ENCODE measurements around the gene TUB. TPM values are rescaled to one million over a fixed set of nuclear protein-coding genes. Genes with fewer than 3 reads are reported as not detected.

The TUB gene
- polyA plus RNA-seq, 3 donors = not detected

GRCh38 chr11:8099291-8099899 lies 18.4 kb downstream of the TUB start:
- Histone ChIP-seq H3K27ac (ENCODE audit: low read depth in 1 of 2, low read length in 2 of 2) (no peak overlapping the region), H3K4me2 (replicated peaks; ENCODE audit: extremely low read depth, low read length, poor library complexity, severe bottlenecking) (no peak overlapping the region), H3K4me1 (ENCODE audit: control insufficient read depth in 1 of 2, insufficient read depth in 2 of 2, low read length in 2 of 2) (no peaks in the 10 kb centered on the region), H4K20me1 (ENCODE audit: insufficient read depth, low read length) (no peaks in the 10 kb centered on the region), H2AFZ (ENCODE audit: insufficient read depth, low read depth, low read length, poor library complexity, severe bottlenecking) (no peak overlapping the region), H3K36me3 (replicated peaks in 1 of 2; ENCODE audit: control insufficient read depth in 1 of 2, insufficient read depth in 2 of 2, low read length in 2 of 2) (no peaks in the 10 kb centered on the region), H3K4me3 (replicated peaks in 1 of 3; ENCODE audit: low read depth in 2 of 3, low read length in 3 of 3) (no peak overlapping the region), H3K79me2 (ENCODE audit: insufficient read depth, low read length) (no peaks in the 10 kb centered on the region), H3K9ac (ENCODE audit: insufficient read depth, low read length, poor library complexity, severe bottlenecking) (no peak overlapping the region), H3K9me3 (replicated peaks in 1 of 2; ENCODE audit: control insufficient read depth in 1 of 2, insufficient read depth in 1 of 2, low read length in 2 of 2) (no peaks in the 10 kb centered on the region), H3K27me3 (ENCODE audit: control insufficient read depth in 2 of 2, insufficient read depth in 2 of 2, low read length in 2 of 2) (no peaks in the 10 kb centered on the region)
- Mint-ChIP-seq H3K27ac (no peak overlapping the region), H3K4me1 (no peaks in the 10 kb centered on the region), H3K9me3 (no peaks in the 10 kb centered on the region), H3K36me3 (no peaks in the 10 kb centered on the region), H3K4me3 (no peak overlapping the region), H3K27me3 (ENCODE audit: low read depth in 3 of 3) (peaks cover 0 to 3% (median 0%) of the 10 kb centered on the region in 3 donors)
- intact Hi-C loops (cut with micrococcal nuclease) = loop anchor here in 1 of 2 donors (2.0 kb wide), 1 partner anchor 67 kb away; no protein-coding TSS in a partner anchor
- WGBS (ENCODE audit: insufficient coverage) = 53% methylated on average over 2 of the region's 3 CpGs
- peak; percentile 13 to 38 (median 33) for DNase-seq
- peak; percentile 75 for TF ChIP-seq CTCF (IDR thresholded peaks at IDR 0.05)

GRCh38 chr11:8100158-8100557 lies 19.1 kb downstream of the TUB start:
- Histone ChIP-seq H3K79me2 (ENCODE audit: insufficient read depth, low read length) (no peaks in the 10 kb centered on the region), H2AFZ (ENCODE audit: insufficient read depth, low read depth, low read length, poor library complexity, severe bottlenecking) (no peak overlapping the region), H3K9ac (ENCODE audit: insufficient read depth, low read length, poor library complexity, severe bottlenecking) (no peak overlapping the region), H3K36me3 (replicated peaks in 1 of 2; ENCODE audit: control insufficient read depth in 1 of 2, insufficient read depth in 2 of 2, low read length in 2 of 2) (no peaks in the 10 kb centered on the region), H4K20me1 (ENCODE audit: insufficient read depth, low read length) (no peaks in the 10 kb centered on the region), H3K27me3 (ENCODE audit: control insufficient read depth in 2 of 2, insufficient read depth in 2 of 2, low read length in 2 of 2) (no peaks in the 10 kb centered on the region), H3K27ac (ENCODE audit: low read depth in 1 of 2, low read length in 2 of 2) (no peak overlapping the region), H3K4me3 (replicated peaks in 1 of 3; ENCODE audit: low read depth in 2 of 3, low read length in 3 of 3) (no peak overlapping the region), H3K4me1 (ENCODE audit: control insufficient read depth in 1 of 2, insufficient read depth in 2 of 2, low read length in 2 of 2) (no peaks in the 10 kb centered on the region), H3K9me3 (replicated peaks in 1 of 2; ENCODE audit: control insufficient read depth in 1 of 2, insufficient read depth in 1 of 2, low read length in 2 of 2) (no peaks in the 10 kb centered on the region), H3K4me2 (replicated peaks; ENCODE audit: extremely low read depth, low read length, poor library complexity, severe bottlenecking) (no peak overlapping the region)
- Mint-ChIP-seq H3K27ac (no peak overlapping the region), H3K9me3 (no peaks in the 10 kb centered on the region), H3K4me3 (no peak overlapping the region), H3K36me3 (no peaks in the 10 kb centered on the region), H3K4me1 (no peaks in the 10 kb centered on the region), H3K27me3 (ENCODE audit: low read depth in 3 of 3) (peaks cover 0 to 3% (median 0%) of the 10 kb centered on the region in 3 donors)
- intact Hi-C loops (cut with micrococcal nuclease) = no loop called here
- 99% methylated on average over 10 of the region's 14 CpGs for WGBS (ENCODE audit: insufficient coverage)
- no peak for TF ChIP-seq CTCF (IDR thresholded peaks at IDR 0.05)
- no peak for DNase-seq

Data from CD14-positive monocyte (primary cell).